A549 (cell line): ENCODE data around the gene MYMK. TPM values are rescaled to one million over a fixed set of nuclear protein-coding genes. Genes with fewer than 3 reads are reported as not detected.
A peak's percentile ranks its signal among the peaks of the same experiment; 100 is the strongest.

Source experiments
- ATAC-seq, 2 experiments: fragments of 200-7000 bp in 1 of 2; fragments of >200 bp in 1 of 2; cut with Nextera tagmentation in 1 of 2; cut with Tn5 transposase in 1 of 2; 3 replicates each; pipeline versions ENCODE4 v1.8.0 to v1.9.1; 2018 to 2020; ENCODE audit warnings: mild to moderate bottlenecking in 1 of 2, moderate library complexity in 1 of 2
- CTCF ChIA-PET: fragments of 300-600 bp; sonication (Branson Sonifier 250); formaldehyde crosslinking; extraction: SDS; loops from one replicate; lab custom pipeline; 2021; ENCODE audit warnings: antibody characterized with exemption, inconsistent platforms; lab: Yijun Ruan, JAX
- POLR2A ChIA-PET: fragments of 350-600 bp; formaldehyde crosslinking; extraction: SDS; loops from one replicate; lab custom pipeline; 2021; ENCODE audit warnings: antibody characterized with exemption, inconsistent platforms; lab: Yijun Ruan, JAX
- DNase-seq, 2 experiments: peaks; one replicate each; pipeline versions ENCODE4 v3.0.0 to v3.0.0-alpha.2; 2011 to 2016; ENCODE audit warnings: low read depth in 1 of 2, low spot score in 1 of 2
- FAIRE-seq: peaks from 2 replicates; lab custom pipeline; 2011; peaks lifted over from hg19 to GRCh38; lab: Jason Lieb, UNC
- H3K27ac ChIP-seq, 2 experiments: fragments of >200 bp; sonication (Bioruptor Twin); formaldehyde crosslinking; 3 replicates each; pipeline ENCODE4 v1.5.1; 2016 to 2017
- H3K4me1 ChIP-seq: fragments of >200 bp; sonication (Bioruptor Twin); formaldehyde crosslinking; 3 replicates; pipeline ENCODE4 v1.6.1; 2016
- H3K4me2 ChIP-seq: fragments of >200 bp; sonication (Bioruptor Twin); formaldehyde crosslinking; 3 replicates; pipeline ENCODE4 v1.6.1; 2016
- H3K4me3 ChIP-seq: fragments of >200 bp; sonication (Bioruptor Twin); formaldehyde crosslinking; 3 replicates; pipeline ENCODE4 v1.5.1; 2016
- H3K9me3 ChIP-seq: fragments of >200 bp; sonication (Bioruptor Twin); formaldehyde crosslinking; 3 replicates; pipeline ENCODE4 v1.6.1; 2016
- CBX2 ChIP-seq: fragments of 200-600 bp; sonication (generic); IDR thresholded peaks from 2 replicates; pipeline ENCODE4 v1.6.1; 2016; ENCODE audit warnings: low read depth, mild to moderate bottlenecking, borderline replicate concordance
- CEBPB ChIP-seq, 2 experiments: fragments of >200 bp in 1 of 2; sonication (Bioruptor Twin) in 1 of 2; formaldehyde crosslinking in 1 of 2; IDR thresholded peaks; 2 replicates each; pipeline ENCODE4 v1.6.1; 2012 to 2016
- CHD4 ChIP-seq: fragments of 200-600 bp; sonication (generic); IDR thresholded peaks from 2 replicates; pipeline ENCODE4 v1.6.1; 2016; ENCODE audit warnings: antibody characterized with exemption, mild to moderate bottlenecking, borderline replicate concordance
- EHF ChIP-seq: fragments of 250-450 bp; sonication (Bioruptor Pico); IDR thresholded peaks from 2 replicates; pipeline ENCODE4 v1.5.0; 2020; ENCODE audit warnings: mild to moderate bottlenecking
- EP300 ChIP-seq, 2 experiments: fragments of >200 bp; sonication (Bioruptor Twin); formaldehyde crosslinking; IDR thresholded peaks; 2 replicates in 1 of 2; 3 replicates in 1 of 2; pipeline ENCODE4 v1.6.1; 2016 to 2017
- GATA3 ChIP-seq: IDR thresholded peaks from 2 replicates; pipeline ENCODE4 v1.6.1; 2012; ENCODE audit warnings: borderline replicate concordance
- HEYL ChIP-seq: fragments of 250-450 bp; sonication (Bioruptor Pico); IDR thresholded peaks from 2 replicates; pipeline ENCODE4 v1.8.0; 2021; ENCODE audit warnings: mild to moderate bottlenecking, moderate library complexity
- HOXB13 ChIP-seq: fragments of 250-450 bp; sonication (Bioruptor Pico); IDR thresholded peaks from 2 replicates; pipeline ENCODE4 v1.5.0; 2020; ENCODE audit warnings: low read depth, mild to moderate bottlenecking, moderate library complexity
- HOXB5 ChIP-seq: fragments of 250-450 bp; sonication (Bioruptor Pico); IDR thresholded peaks from 2 replicates; pipeline ENCODE4 v1.5.0; 2020; ENCODE audit warnings: mild to moderate bottlenecking, moderate library complexity
- JUNB ChIP-seq: fragments of >200 bp; sonication (Bioruptor Twin); formaldehyde crosslinking; IDR thresholded peaks from 2 replicates; pipeline ENCODE4 v1.6.1; 2016
- KDM1A ChIP-seq: fragments of 200-600 bp; sonication (generic); IDR thresholded peaks from 2 replicates; pipeline ENCODE4 v1.6.1; 2016; ENCODE audit warnings: low read depth, mild to moderate bottlenecking
- KDM5A ChIP-seq: fragments of 200-600 bp; sonication (generic); IDR thresholded peaks from 2 replicates; pipeline ENCODE4 v1.6.1; 2016; ENCODE audit warnings: antibody characterized with exemption, mild to moderate bottlenecking
- MAZ ChIP-seq: fragments of 150-350 bp; IDR thresholded peaks from 2 replicates; pipeline ENCODE4 v1.6.1; 2014; ENCODE audit warnings: antibody characterized with exemption, low read depth, low read length, borderline replicate concordance
- NR3C1 ChIP-seq: fragments of >200 bp; sonication (Bioruptor Twin); formaldehyde crosslinking; IDR thresholded peaks from 3 replicates; pipeline ENCODE4 v1.6.1; 2017
- POLR2A ChIP-seq: IDR thresholded peaks from 2 replicates; pipeline ENCODE4 v1.6.1; 2012; ENCODE audit warnings: mild to moderate bottlenecking, low read length
- POLR2AphosphoS2 ChIP-seq: conservative IDR thresholded peaks from 2 replicates; pipeline ENCODE4 v1.6.1; 2012; ENCODE audit warnings: low read length, improper control_type of control experiment, inconsistent platforms
- RAD21 ChIP-seq, 2 experiments: fragments of >200 bp in 1 of 2; sonication (Bioruptor Twin) in 1 of 2; formaldehyde crosslinking in 1 of 2; IDR thresholded peaks in 1 of 2; conservative IDR thresholded peaks in 1 of 2; 2 replicates in 1 of 2; 3 replicates in 1 of 2; pipeline ENCODE4 v1.6.1; 2012 to 2018; ENCODE audit warnings: inconsistent platforms in 1 of 2
- RCOR1 ChIP-seq: fragments of 150-350 bp; IDR thresholded peaks from 2 replicates; pipeline ENCODE4 v1.6.1; 2014; ENCODE audit warnings: antibody characterized with exemption, low read length, low read depth
- RFX5 ChIP-seq: fragments of 450-650 bp; IDR thresholded peaks from 2 replicates; pipeline ENCODE4 v1.7.1; 2014; ENCODE audit warnings: antibody characterized with exemption, mild to moderate bottlenecking, moderate library complexity
- TP53 ChIP-seq: fragments of 250-450 bp; sonication (Bioruptor Pico); IDR thresholded peaks from 2 replicates; pipeline ENCODE4 v1.5.0; 2021; ENCODE audit warnings: mild to moderate bottlenecking, moderate library complexity
- ZC3H11A ChIP-seq: fragments of 450-650 bp; IDR thresholded peaks from 2 replicates; pipeline ENCODE4 v1.6.1; 2014; ENCODE audit warnings: antibody characterized with exemption, mild to moderate bottlenecking
- WGBS: methylation state at CpG from one replicate; pipeline ENCODE4 v1.1.6; 2017; ENCODE audit errors: missing lambda C conversion rate; 5-methylcytosine and 5-hydroxymethylcytosine counted together
- polyA plus RNA-seq, 4 experiments: library from polyadenylated mRNA; depleted of rRNA in 3 of 4; stranded (reverse); fragments of >200 nt; fragmentation: RNase III in 1 of 4; extraction: RNeasy Plus Mini Kit Qiagen cat#74134 plus additional on column Dnase treatment in 1 of 4; gene quantifications; 2 replicates in 3 of 4; 3 replicates in 1 of 4; pipeline ENCODE4 v1.2.3, GENCODE V29; 2011 to 2017
- TF ChIP-seq, protein P1 (sequence below): IDR thresholded peaks from 2 replicates; pipeline ENCODE4 v1.6.1; 2012
- TF ChIP-seq, protein P2 (sequence below): fragments of >200 bp; sonication (Bioruptor Twin); formaldehyde crosslinking; IDR thresholded peaks from 2 replicates; pipeline ENCODE4 v1.6.1; 2016
- TF ChIP-seq, protein P3 (sequence below): fragments of 200-600 bp; sonication (generic); IDR thresholded peaks from 2 replicates; pipeline ENCODE4 v1.6.1; 2016; ENCODE audit warnings: antibody characterized with exemption, mild to moderate bottlenecking, moderate library complexity
- TF ChIP-seq, protein P4 (sequence below): IDR thresholded peaks from 2 replicates; pipeline ENCODE4 v1.6.1; 2012; ENCODE audit warnings: low read depth, borderline replicate concordance
- TF ChIP-seq, protein P5 (sequence below): fragments of 250-450 bp; sonication (Bioruptor Pico); IDR thresholded peaks from 2 replicates; pipeline ENCODE4 v1.5.0; 2021; ENCODE audit warnings: mild to moderate bottlenecking, moderate library complexity, borderline replicate concordance

The MYMK gene
- polyA plus RNA-seq, 2 of the 4 experiments (the other 2 are of a cell fraction) = not detected

DNA sequence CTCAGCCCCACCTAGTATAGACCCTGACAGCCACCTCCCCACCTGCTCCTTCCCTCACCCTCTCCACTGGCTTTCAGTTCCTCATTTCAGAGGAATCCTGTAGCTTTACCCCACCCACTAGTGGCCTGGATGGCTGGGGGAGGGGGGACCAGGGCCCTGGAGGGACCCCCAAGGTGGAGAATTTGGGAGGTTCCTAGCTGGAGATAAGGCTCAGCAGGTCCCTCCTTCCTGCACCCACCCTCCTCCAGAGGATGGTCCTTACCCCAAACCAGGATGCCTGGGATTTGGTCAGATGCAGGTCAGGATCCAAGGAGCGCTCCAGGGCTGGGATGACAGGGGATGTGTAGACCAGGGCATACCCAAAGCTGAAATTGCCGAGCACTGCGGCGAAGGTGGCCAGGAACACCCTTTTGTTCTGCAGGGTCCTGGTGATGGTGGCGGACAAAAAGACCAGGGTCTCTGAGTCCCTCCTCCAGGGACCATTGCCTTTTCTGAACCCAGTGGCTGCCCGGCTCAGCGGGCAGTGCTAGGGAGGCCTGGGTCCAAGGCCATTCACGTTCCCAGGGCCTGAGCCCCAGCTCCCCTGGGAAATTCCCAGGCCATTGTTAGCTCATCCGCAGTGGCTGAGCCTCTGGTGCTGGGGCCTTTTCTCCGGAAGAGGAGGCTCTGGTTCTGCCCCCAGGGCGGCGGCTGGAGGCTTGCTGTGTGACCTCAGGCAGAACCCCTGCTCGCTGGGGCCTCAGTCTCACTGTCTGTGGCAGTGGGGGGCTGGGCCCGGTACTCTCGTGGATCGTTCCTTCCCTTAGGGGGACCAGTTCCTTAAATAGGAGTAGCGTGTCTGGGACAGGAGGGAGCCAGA, 46.5 kb downstream of the MYMK start:
- WGBS = 35% methylated on average over 16 of the region's 17 CpGs
- H3K4me1 ChIP-seq = peaks cover 12% of the 10 kb centered on the region
- no peak for TF ChIP-seq MAZ
- TF ChIP-seq, protein P1, sequence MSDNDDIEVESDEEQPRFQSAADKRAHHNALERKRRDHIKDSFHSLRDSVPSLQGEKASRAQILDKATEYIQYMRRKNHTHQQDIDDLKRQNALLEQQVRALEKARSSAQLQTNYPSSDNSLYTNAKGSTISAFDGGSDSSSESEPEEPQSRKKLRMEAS = no peak
- no peak for TF ChIP-seq CHD4
- TF ChIP-seq, protein P2, sequence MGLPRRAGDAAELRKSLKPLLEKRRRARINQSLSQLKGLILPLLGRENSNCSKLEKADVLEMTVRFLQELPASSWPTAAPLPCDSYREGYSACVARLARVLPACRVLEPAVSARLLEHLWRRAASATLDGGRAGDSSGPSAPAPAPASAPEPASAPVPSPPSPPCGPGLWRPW = no peak
- no peak for TF ChIP-seq EHF (CRISPR knock-in tag)
- TF ChIP-seq NR3C1 = no peak
- TF ChIP-seq HOXB13 = no peak
- DNase-seq (no peak), FAIRE-seq (no peak), ATAC-seq (peak; percentile 23 to 51)
- ChIA-PET POLR2A (interaction anchor here (1.0 to 2.2 kb wide), 5 partner anchors 9 to 448 kb away, joined by 3 to 14 read pairs (median 6); partner anchors contain the start of genes CACFD1 and GTF3C5), CTCF (interaction anchor here (0.7 to 2.3 kb wide), 6 partner anchors 7 to 119 kb away, joined by 3 to 11 read pairs (median 4); no protein-coding TSS in a partner anchor)
- peak overlapping the region; percentile 73 to 96 for H3K27ac ChIP-seq
- H3K9me3 ChIP-seq = no peaks in the 10 kb centered on the region
- peak overlapping the region; percentile 78 for H3K4me2 ChIP-seq
- peak overlapping the region; percentile 58 for H3K4me3 ChIP-seq

DNA sequence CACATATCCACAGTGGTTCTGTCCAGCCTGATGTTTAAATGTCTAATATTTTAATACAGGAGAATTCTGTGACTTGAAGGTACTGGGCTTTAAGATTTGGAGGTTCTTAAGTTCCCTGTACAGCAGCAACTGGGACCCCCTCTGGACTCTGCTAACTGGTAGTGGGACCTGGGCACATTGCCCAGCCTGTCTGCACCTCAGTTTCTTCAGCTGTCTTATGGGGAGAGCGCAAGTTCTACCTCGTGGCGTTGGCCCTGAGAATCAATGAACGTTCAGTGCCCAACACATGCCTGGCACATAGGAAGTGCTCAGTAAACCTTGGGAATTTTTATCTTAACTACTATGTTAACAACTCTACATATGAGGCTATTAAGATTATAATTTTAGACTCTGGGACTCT, 47.3 kb downstream of the MYMK start:
- TF ChIP-seq EP300 (IDR thresholded peaks at IDR 0.05) (no peak), ZC3H11A (no peak), KDM1A (no peak), RAD21 (conservative IDR thresholded peaks at IDR 0.05 in 1 of 2, IDR thresholded peaks at IDR 0.05 in 1 of 2) (no peak), POLR2AphosphoS2 (no peak), POLR2A (no peak), EHF (CRISPR knock-in tag) (no peak)
- TF ChIP-seq, protein P3, sequence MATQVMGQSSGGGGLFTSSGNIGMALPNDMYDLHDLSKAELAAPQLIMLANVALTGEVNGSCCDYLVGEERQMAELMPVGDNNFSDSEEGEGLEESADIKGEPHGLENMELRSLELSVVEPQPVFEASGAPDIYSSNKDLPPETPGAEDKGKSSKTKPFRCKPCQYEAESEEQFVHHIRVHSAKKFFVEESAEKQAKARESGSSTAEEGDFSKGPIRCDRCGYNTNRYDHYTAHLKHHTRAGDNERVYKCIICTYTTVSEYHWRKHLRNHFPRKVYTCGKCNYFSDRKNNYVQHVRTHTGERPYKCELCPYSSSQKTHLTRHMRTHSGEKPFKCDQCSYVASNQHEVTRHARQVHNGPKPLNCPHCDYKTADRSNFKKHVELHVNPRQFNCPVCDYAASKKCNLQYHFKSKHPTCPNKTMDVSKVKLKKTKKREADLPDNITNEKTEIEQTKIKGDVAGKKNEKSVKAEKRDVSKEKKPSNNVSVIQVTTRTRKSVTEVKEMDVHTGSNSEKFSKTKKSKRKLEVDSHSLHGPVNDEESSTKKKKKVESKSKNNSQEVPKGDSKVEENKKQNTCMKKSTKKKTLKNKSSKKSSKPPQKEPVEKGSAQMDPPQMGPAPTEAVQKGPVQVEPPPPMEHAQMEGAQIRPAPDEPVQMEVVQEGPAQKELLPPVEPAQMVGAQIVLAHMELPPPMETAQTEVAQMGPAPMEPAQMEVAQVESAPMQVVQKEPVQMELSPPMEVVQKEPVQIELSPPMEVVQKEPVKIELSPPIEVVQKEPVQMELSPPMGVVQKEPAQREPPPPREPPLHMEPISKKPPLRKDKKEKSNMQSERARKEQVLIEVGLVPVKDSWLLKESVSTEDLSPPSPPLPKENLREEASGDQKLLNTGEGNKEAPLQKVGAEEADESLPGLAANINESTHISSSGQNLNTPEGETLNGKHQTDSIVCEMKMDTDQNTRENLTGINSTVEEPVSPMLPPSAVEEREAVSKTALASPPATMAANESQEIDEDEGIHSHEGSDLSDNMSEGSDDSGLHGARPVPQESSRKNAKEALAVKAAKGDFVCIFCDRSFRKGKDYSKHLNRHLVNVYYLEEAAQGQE = no peak
- TF ChIP-seq, protein P4, sequence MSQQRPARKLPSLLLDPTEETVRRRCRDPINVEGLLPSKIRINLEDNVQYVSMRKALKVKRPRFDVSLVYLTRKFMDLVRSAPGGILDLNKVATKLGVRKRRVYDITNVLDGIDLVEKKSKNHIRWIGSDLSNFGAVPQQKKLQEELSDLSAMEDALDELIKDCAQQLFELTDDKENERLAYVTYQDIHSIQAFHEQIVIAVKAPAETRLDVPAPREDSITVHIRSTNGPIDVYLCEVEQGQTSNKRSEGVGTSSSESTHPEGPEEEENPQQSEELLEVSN = no peak
- FAIRE-seq = no peak
- Histone ChIP-seq H3K27ac (no peak overlapping the region), H3K4me3 (no peak overlapping the region), H3K4me1 (peaks cover 12% of the 10 kb centered on the region), H3K4me2 (peak overlapping the region; percentile 78), H3K9me3 (no peaks in the 10 kb centered on the region)
- DNase-seq = no peak
- 98% methylated on average over 4 of the region's 4 CpGs for WGBS
- no peak for ATAC-seq
- POLR2A ChIA-PET = interaction anchor here (2.2 kb wide), 1 partner anchor 9 kb away, joined by 7 read pairs; no protein-coding TSS in a partner anchor
- CTCF ChIA-PET = interaction anchor here (0.7 to 2.3 kb wide), 5 partner anchors 8 to 73 kb away, joined by 3 to 11 read pairs (median 3); no protein-coding TSS in a partner anchor

DNA sequence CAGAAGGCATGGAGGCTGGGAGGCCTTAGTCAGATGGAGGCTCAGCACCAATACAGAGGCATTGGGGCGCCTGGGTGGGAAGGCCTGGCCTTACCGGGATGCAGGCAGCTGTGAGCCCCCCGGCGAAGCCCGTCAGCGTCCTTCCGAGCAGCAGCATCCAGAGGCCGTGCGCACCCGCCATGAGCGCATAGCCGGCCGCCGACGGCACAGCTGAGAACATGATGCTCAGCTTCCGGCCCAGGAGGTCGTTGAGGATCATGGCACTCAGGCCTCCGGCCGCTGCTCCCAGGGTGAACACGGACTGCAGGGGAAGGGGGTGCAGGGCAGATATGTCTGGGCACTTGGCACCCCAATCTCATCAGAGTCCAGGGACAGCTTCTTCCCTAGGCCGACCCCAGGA, 47.8 kb downstream of the MYMK start:
- Histone ChIP-seq H3K4me2 (no peak overlapping the region), H3K9me3 (no peaks in the 10 kb centered on the region), H3K4me1 (peaks cover 12% of the 10 kb centered on the region), H3K4me3 (no peak overlapping the region), H3K27ac (no peak overlapping the region)
- no peak for FAIRE-seq
- POLR2A ChIA-PET = no interaction called here
- ATAC-seq = no peak
- CTCF ChIA-PET = interaction anchor here (1.0 to 1.5 kb wide), 3 partner anchors 8 to 330 kb away, joined by 3 to 4 read pairs (median 3); no protein-coding TSS in a partner anchor
- 79% methylated on average over 7 of the region's 21 CpGs for WGBS
- no peak for DNase-seq
- TF ChIP-seq, protein P5, sequence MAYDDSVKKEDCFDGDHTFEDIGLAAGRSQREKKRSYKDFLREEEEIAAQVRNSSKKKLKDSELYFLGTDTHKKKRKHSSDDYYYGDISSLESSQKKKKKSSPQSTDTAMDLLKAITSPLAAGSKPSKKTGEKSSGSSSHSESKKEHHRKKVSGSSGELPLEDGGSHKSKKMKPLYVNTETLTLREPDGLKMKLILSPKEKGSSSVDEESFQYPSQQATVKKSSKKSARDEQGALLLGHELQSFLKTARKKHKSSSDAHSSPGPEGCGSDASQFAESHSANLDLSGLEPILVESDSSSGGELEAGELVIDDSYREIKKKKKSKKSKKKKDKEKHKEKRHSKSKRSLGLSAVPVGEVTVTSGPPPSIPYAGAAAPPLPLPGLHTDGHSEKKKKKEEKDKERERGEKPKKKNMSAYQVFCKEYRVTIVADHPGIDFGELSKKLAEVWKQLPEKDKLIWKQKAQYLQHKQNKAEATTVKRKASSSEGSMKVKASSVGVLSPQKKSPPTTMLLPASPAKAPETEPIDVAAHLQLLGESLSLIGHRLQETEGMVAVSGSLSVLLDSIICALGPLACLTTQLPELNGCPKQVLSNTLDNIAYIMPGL (CRISPR knock-in tag) = no peak
- TF ChIP-seq HOXB5 (CRISPR knock-in tag) = no peak
- TF ChIP-seq, protein P1 = no peak
- no peak for TF ChIP-seq EP300 (IDR thresholded peaks at IDR 0.05)
- no peak for TF ChIP-seq RCOR1
- no peak for TF ChIP-seq GATA3
- no peak for TF ChIP-seq RFX5
- TF ChIP-seq ZC3H11A = no peak
- no peak for TF ChIP-seq MAZ
- TF ChIP-seq JUNB = no peak
- no peak for TF ChIP-seq KDM5A
- TF ChIP-seq TP53 = no peak
- no peak for TF ChIP-seq CEBPB (IDR thresholded peaks at IDR 0.05)
- TF ChIP-seq CBX2 = no peak
- no peak for TF ChIP-seq HEYL (CRISPR knock-in tag)
